Fibroblast of skin of back (primary cell): ENCODE data around the gene NOTUM.

Source experiments
- DNase-seq: peaks from one replicate; pipeline ENCODE4 v3.0.0-alpha.2; 2013

NOTUM gene

GRCh38 chr17:81934850-81935708, 25.9 kb downstream of the NOTUM start:
- DNase-seq = no peak

GRCh38 chr17:81934098-81934757, 26.8 kb downstream of the NOTUM start:
- DNase-seq = no peak

GRCh38 chr17:81933178-81933699, 27.7 kb downstream of the NOTUM start:
- no peak for DNase-seq

GRCh38 chr17:81932333-81932983, 28.5 kb downstream of the NOTUM start:
- DNase-seq = no peak

DNA sequence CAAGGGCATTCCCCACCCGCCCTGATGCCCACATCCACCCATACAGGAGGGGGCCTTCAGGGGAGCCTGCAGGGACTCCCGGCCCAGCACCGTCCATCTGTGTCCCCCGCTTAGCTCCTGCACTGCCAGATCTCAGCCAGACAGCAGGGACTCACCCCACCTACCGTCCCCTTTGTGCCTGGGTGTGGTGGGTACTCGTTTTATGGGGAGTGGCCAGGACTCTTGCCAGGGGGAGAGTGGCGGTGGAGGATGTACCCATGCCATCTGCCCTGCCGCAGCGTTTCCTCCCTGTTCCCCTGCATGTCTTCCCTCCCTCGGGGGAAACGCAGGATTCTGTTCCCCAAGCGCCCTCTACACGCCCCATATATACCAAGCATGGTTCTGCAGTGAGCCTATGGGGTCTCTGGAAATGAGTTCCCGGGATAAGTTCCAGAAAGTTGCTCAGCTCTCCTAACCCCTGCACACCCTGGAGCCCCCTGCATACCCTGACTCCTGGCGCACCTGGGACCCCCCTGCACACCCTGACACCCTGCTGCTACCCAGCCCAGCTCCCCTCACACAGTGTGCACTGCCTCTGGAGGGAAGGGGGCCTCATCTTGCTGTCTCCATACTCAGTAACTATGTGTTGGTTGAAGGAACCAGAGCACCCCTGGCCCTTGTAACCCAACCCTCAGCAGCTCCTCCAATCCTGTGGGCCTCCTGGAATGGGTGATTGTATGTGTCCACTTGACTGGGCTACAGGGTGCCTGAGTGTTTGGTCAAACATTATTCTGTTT, 29.2 kb downstream of the NOTUM start:
- DNase-seq = no peak

DNA sequence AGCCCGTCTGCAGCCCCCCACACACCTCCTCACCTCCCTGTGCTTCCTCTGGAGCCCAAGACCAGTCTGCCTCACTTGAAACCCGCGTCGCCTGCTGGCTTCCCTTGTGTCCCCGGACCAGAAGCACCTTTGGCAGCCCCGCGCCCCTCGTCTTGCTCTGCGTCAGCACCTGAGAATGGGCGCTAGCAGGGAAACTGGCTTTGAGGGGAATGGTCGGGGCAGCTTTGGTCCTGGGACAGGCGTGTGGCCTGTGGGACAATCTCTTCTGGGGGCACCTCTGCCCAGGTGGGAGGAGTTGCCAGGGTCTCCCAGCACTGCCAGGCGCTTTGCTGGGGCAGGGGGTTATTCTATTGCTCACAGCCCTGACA, 29.8 kb downstream of the NOTUM start:
- DNase-seq = no peak

- no peak for DNase-seq
Observed at GRCh38 chr17:81930142-81931125, 30.6 kb downstream of the NOTUM start.

- DNase-seq = no peak
Observed at GRCh38 chr17:81929253-81930141, 31.5 kb downstream of the NOTUM start.

DNA sequence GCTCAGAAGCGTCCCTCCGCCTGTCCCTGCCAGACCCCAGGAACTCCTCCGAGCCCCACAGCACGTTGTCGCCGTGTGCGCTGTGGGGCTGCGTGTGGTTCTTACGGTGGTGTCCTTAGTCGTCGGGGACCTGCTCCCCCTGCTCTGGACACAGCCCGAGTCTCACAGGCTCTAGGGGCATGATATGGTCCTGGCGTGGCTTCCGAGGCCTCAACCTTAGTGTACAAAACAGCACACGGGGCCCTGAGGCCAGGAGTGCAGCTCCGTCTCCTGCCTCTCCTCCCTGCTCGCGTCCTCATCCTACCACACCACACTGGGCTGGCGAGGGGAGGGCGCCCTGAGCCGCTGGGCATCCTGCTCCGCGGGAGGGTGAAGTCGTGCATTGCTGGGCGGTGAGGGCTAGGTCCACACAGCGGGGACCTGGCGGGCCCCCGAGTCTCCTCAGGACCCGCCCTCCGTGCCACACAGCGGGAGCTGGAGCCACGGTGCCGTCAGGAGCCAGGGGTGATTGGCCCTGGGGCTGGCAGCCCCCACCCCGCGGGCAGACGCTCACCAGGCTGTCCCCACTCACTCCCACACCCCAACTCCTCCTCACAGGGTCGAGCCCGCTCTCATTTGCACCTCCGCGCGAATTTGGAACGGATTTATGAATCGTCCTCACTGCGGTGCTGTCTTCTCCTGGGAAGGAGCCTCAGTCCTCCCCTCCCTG, 32.3 kb downstream of the NOTUM start:
- peak; percentile 36 for DNase-seq

DNA sequence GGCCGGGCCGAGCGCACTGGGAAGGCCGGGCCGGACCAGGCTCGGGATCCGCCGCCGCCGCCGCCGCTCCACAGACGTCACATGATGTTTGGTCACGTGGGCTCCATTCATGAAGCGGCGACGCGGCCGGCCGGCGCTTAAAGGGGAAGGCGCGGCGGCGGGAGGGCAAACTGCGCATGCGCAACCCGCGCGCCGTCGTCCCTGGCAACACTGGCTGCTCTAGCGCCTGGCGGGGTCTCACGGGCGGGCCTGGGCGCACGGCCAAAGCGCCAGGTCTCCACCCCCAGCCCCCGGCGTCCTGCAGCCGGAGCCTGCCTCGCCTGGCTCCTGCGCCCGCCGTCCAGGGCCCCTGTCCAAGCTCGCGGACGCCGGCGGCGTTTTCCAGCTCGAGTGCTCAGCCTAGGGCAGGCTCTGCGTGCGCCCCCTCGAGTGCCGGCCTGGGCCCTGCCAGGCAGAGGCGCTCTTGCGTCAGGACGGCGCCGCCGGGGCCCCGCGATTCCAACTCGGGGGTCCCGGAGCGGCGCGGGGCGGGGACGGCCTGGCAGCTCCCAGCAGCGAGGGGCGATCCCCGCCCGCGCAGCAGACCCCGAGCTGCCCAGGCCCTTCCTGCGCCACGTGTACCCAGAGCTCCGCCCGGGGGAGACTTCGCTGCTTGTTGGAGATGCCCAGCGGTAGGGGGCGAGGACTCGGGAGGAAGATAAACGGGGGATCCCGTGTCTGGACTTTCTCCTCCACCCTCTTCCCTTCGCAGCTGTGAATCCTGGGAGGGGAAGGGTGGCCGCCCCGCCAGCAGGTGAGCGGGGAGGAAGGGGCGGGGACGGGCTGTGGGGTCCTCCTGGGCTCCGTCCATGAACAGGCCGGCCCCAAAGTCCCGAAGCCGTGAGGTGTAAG, 33.1 kb downstream of the NOTUM start, which contains the start of gene MAFG:
MAFG (minus strand) TSS at position 83 of the 891 bp plus-strand sequence. CDS start 4,550 bp downstream, outside the sequence.
- peak; percentile 94 for DNase-seq

DNA sequence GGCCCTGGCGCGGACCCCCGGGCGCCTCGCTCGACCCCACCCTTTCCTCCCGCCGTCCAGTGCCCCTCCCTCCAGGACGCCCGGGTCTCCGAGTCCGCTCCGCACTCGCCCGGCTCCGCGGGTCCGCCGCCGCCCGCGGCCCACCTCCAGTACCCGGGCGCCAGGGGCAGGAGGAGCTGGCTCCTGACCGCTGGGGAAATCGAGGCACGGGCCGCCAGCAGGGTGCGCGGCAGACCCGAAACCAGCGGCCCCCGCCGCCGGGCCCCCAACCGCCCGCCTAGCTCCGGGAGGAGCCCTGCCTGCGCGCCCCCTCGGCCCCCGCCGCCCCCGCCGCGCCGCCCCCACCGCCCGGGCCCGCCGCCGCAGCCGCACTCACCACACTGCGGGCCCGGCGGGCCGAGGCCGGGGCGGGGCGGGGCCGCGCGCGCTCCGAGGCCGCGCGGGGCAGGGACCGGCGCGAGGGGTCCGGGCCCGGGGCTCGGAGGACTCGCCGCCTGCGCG, 33.8 kb downstream of the NOTUM start:
- no peak for DNase-seq

DNA sequence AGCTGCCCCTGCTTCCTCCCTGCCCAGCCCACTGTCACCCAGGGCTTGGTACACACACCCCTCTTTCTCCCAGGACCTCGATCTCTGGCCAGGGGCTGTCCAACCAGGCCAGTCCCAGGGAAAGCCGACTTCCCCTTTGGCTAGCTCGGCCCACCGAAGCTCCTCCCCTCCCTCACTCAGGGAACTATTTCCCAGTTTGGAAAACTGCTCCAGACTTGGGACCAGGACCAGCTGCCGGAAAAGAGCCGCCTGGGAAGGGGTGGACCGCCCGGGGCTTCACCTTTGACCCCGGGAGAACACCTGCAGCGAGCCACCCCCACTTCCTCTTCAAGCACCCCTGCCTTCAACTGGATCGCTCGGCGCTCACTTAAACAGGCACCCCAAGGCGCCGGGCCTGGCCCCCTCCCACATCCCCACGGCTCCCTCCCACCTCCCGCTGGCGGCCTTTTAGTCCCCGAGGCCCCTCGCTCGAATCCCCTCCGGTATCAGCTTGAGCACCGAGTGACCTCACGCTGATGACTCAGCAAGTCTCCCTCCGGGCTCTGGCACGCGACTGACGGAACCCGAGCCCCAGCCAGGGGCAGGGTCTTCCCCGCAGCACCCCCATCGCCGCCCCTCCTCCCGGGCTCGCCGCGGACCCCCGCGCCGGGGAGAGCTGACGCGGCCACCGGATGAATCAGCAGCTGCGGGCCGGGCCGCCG, 34.4 kb downstream of the NOTUM start:
- peak; percentile 84 for DNase-seq

GRCh38 chr17:81925860-81926450, 35.0 kb downstream of the NOTUM start:
- no peak for DNase-seq

- no peak for DNase-seq
Observed at GRCh38 chr17:81924557-81925532, 36.1 kb downstream of the NOTUM start.
